K562 (cell line): ENCODE results near the gene AHNAK. TPM values are rescaled to one million over a fixed set of nuclear protein-coding genes. Genes with fewer than 3 reads are reported as not detected.

Experiments used
- ATAC-seq: fragments of 200-7000 bp; cut with Tn5 transposase; 3 replicates; pipeline ENCODE4 v1.9.1; 2020; ENCODE audit warnings: moderate library complexity
- BruUV-seq: library from RNA; stranded (reverse); fragments of 400-500 nt; replicated peaks from 2 replicates; lab custom pipeline; 2021; lab: Mats Ljungman, UMichigan
- CTCF ChIA-PET: fragments of 300-600 bp; formaldehyde crosslinking; extraction: SDS; loops from one replicate; lab custom pipeline; 2021; ENCODE audit warnings: low intra/inter-chr PET ratio; lab: Yijun Ruan, JAX
- POLR2A ChIA-PET: fragments of 300-600, 350-650 bp; sonication (Branson Sonifier 250); formaldehyde crosslinking; extraction: SDS; loops from one replicate; lab custom pipeline; 2021; ENCODE audit warnings: antibody characterized with exemption, inconsistent platforms; lab: Yijun Ruan, JAX
- DNase-seq, 4 experiments: peaks; one replicate each; pipeline versions ENCODE4 v3.0.0 to v3.0.0-alpha.2; 2011 to 2018; ENCODE audit warnings: low spot score in 3 of 4, mixed read lengths in 3 of 4; ENCODE audit errors: extremely low read depth in 1 of 4
- FAIRE-seq: peaks from 2 replicates; lab custom pipeline; 2011; peaks lifted over from hg19 to GRCh38; lab: Jason Lieb, UNC
- H2AFZ ChIP-seq: 2 replicates; pipeline ENCODE4 v1.6.0; 2011; ENCODE audit warnings: low read depth, low read length, control low read depth, inconsistent platforms
- H3K27ac ChIP-seq: fragments of 200-600 bp; 3 replicates; pipeline ENCODE4 v1.8.0; 2011; ENCODE audit warnings: low read depth, mild to moderate bottlenecking, control low read depth, inconsistent platforms, low read length, moderate library complexity, mixed read lengths; ENCODE audit errors: extremely low read depth
- H3K27me3 ChIP-seq, 2 experiments: fragments of 300-600 bp in 1 of 2; 2 replicates in 1 of 2; 3 replicates in 1 of 2; pipeline versions ENCODE4 v1.6.0 to v1.8.0; 2011; ENCODE audit warnings: inconsistent platforms in 2 of 2, low read length in 2 of 2, mild to moderate bottlenecking in 1 of 2, mixed read lengths in 1 of 2, moderate library complexity in 1 of 2; ENCODE audit not compliant: control insufficient read depth in 2 of 2, insufficient read depth in 2 of 2
- H3K36me3 ChIP-seq: fragments of 300-600 bp; 3 replicates; pipeline ENCODE4 v1.8.0; 2011; ENCODE audit warnings: mild to moderate bottlenecking, low read length, inconsistent platforms; ENCODE audit not compliant: control insufficient read depth, insufficient read depth
- H3K4me1 ChIP-seq, 2 experiments: fragments of 200-600 bp in 1 of 2; replicated peaks in 1 of 2; 2 replicates in 1 of 2; 3 replicates in 1 of 2; pipeline versions ENCODE4 v1.5.1 to v1.8.0; 2011; ENCODE audit warnings: inconsistent platforms in 2 of 2, low read length in 2 of 2, mild to moderate bottlenecking in 1 of 2, mixed read lengths in 1 of 2, moderate library complexity in 1 of 2; ENCODE audit not compliant: control insufficient read depth in 2 of 2, insufficient read depth in 2 of 2
- H3K4me2 ChIP-seq: 2 replicates; pipeline ENCODE4 v1.6.1; 2011; ENCODE audit warnings: low read length, control low read depth, inconsistent platforms, mixed read lengths; ENCODE audit not compliant: insufficient read depth
- H3K4me3 ChIP-seq: fragments of 200-600 bp; sonication (generic), shearing (Covaris generic); 2 replicates; pipeline ENCODE4 v1.5.1; 2016; ENCODE audit warnings: control low read depth, inconsistent platforms
- H3K79me2 ChIP-seq: fragments of 200-600 bp; 3 replicates; pipeline ENCODE4 v1.8.0; 2011; ENCODE audit warnings: low read length, inconsistent platforms; ENCODE audit not compliant: control insufficient read depth, insufficient read depth
- H3K9ac ChIP-seq, 2 experiments: 2 replicates each; pipeline versions ENCODE4 v1.6.0 to v1.6.1; 2011; ENCODE audit warnings: low read depth in 2 of 2, low read length in 2 of 2, control low read depth in 1 of 2, inconsistent platforms in 1 of 2, mild to moderate bottlenecking in 1 of 2, mixed read lengths in 1 of 2; ENCODE audit not compliant: insufficient read depth in 1 of 2
- H3K9me1 ChIP-seq: one replicate; pipeline ENCODE4 v1.6.0; 2011; ENCODE audit warnings: inconsistent platforms, mild to moderate bottlenecking, low read length, moderate library complexity; ENCODE audit not compliant: control insufficient read depth, insufficient read depth
- H3K9me3 ChIP-seq: replicated peaks from 2 replicates; pipeline ENCODE4 v1.5.1; 2011; ENCODE audit warnings: low read depth, low read length, inconsistent platforms; ENCODE audit not compliant: control insufficient read depth, insufficient read depth
- H4K20me1 ChIP-seq: replicated peaks from 2 replicates; pipeline ENCODE4 v1.6.1; 2011; ENCODE audit warnings: low read length, inconsistent platforms, mixed read lengths; ENCODE audit not compliant: control insufficient read depth, insufficient read depth
- EGR1 ChIP-seq: fragments of 450-650 bp; conservative IDR thresholded peaks from 2 replicates; pipeline ENCODE4 v1.6.1; 2017; ENCODE audit warnings: mild to moderate bottlenecking
- EP300 ChIP-seq: IDR thresholded peaks from 2 replicates; pipeline ENCODE4 v1.6.1; 2012; ENCODE audit warnings: low read length, improper control_type of control experiment
- NFRKB ChIP-seq: fragments of 450-650 bp; IDR thresholded peaks from 2 replicates; pipeline ENCODE4 v1.6.1; 2016; ENCODE audit warnings: low read depth
- SPI1 ChIP-seq: IDR thresholded peaks from 2 replicates; pipeline ENCODE4 v1.6.1; 2011; ENCODE audit warnings: low read depth, low read length, control low read depth, borderline replicate concordance
- TAF1 ChIP-seq: IDR thresholded peaks from 2 replicates; pipeline ENCODE4 v1.6.1; 2011; ENCODE audit warnings: mild to moderate bottlenecking, low read length, moderate library complexity; ENCODE audit not compliant: insufficient read depth, control insufficient read depth, severe bottlenecking; ENCODE audit errors: extremely low read depth
- ZFX ChIP-seq: sonication (generic); formaldehyde crosslinking; IDR thresholded peaks from 2 replicates; pipeline ENCODE4 v1.8.0; 2022; ENCODE audit warnings: mild to moderate bottlenecking, missing genetic modification reagents, moderate library complexity
- ZNF695 ChIP-seq: fragments of 450-650 bp; formaldehyde crosslinking; IDR thresholded peaks from 2 replicates; pipeline ENCODE4 v1.4.0; 2020; ENCODE audit warnings: mild to moderate bottlenecking, moderate library complexity
- WGBS: fragments of 100-300 bp; shearing (Covaris generic); methylation state at CpG from one replicate; pipeline ENCODE4 v1.1.6; 2016; ENCODE audit warnings: low coverage, mixed read lengths; ENCODE audit not compliant: insufficient coverage; ENCODE audit errors: missing lambda C conversion rate; 5-methylcytosine and 5-hydroxymethylcytosine counted together
- in situ Hi-C: fragments of 300-500 bp; cut with MboI; formaldehyde crosslinking; loops from 4 replicates; pipeline ENCODE4 v1.15.0; 2018; ENCODE audit warnings: inconsistent platforms, mixed read lengths
- intact Hi-C: fragments of 100-400 bp; cut with micrococcal nuclease; formaldehyde crosslinking; loops from 2 replicates; pipeline ENCODE4 v1.14.2; 2022
- polyA plus RNA-seq, 8 experiments: library from polyadenylated mRNA; depleted of rRNA in 4 of 8; stranded (reverse) in 5 of 8; unstranded in 3 of 8; fragments of >200 nt; fragmentation: Nextera tagmentation in 2 of 8; fragmentation: Illumina TruSeq in 1 of 8; extraction: Ambion mirVana in 2 of 8; extraction: Trizol in 1 of 8; gene quantifications; 2 replicates each; pipeline versions ENCODE4 v1.2.1 to v1.2.3, GENCODE V29; 2011 to 2014; ENCODE audit warnings: inconsistent platforms in 1 of 8, missing spikeins in 1 of 8
- total RNA-seq, 7 experiments: library from RNA; depleted of rRNA in 6 of 7; stranded (reverse); fragments of >200 nt in 6 of 7; fragmentation: Illumina TruSeq in 2 of 7; extraction: Trizol in 2 of 7; gene quantifications; 2 replicates each; pipeline versions ENCODE4 v1.2.1 to v1.2.3, GENCODE V29; 2011 to 2021; ENCODE audit warnings: low replicate concordance in 1 of 7
- TF ChIP-seq, protein P1 (sequence below): sonication (generic); formaldehyde crosslinking; IDR thresholded peaks from 2 replicates; pipeline ENCODE4 v1.8.1; 2023; ENCODE audit warnings: mild to moderate bottlenecking, missing genetic modification reagents, moderate library complexity
- TF ChIP-seq, protein P2 (sequence below): sonication (generic); formaldehyde crosslinking; IDR thresholded peaks from 2 replicates; pipeline ENCODE4 v1.8.0; 2022; ENCODE audit warnings: missing genetic modification reagents, mild to moderate bottlenecking, borderline replicate concordance

AHNAK gene
- total and polyA plus RNA-seq, 9 of the 15 experiments (the other 6 are each of a cell fraction or from before 2014, with no cell fraction given), result 1.5 to 89.7 (median 45.0) TPM

DNA sequence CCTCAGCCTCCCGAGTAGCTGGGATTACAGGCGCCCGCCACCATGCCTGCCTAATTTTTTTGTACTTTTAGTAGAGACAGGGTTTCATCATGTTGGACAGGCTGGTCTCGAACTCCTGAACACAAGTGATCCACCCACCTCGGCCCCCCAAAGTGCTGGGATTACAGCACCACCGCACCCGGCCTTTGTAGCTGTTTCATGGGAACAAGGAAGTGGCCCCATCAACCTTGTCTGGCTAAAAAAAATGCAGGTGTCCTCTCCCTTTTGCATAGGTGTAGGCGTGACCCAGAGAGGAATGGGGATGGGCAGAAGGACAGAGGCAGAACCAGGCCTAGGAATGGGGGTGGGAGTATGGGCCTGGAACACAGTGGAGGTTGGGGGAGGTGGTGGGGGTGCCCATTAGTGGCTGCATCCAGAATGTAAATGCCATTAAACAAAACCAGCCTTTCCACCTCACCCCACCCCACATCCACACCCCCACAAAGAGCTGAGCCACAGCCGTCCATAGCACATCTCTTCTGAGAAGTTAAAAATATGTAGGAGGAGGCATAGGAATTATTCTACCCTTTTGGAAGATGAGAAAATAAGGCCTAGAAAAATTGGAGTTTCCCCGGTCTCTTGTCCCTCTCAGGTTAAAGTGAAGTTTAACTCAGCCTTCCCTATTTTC is 150.6 kb downstream of the AHNAK start:
- ATAC-seq (peak; percentile 7), FAIRE-seq (no peak), DNase-seq (peak in 1 of 4 experiments; percentile 25)
- ChIA-PET CTCF (interaction anchor here (0.6 to 3.7 kb wide), 5 partner anchors 15 to 216 kb away, joined by 3 to 48 read pairs (median 4); no protein-coding TSS in a partner anchor), POLR2A (interaction anchor here (0.6 to 2.7 kb wide), 22 partner anchors 10 to 475 kb away, joined by 3 to 9 read pairs (median 3); partner anchors contain the start of genes AHNAK, C11orf98, CSKMT and EEF1G)
- no peaks in the 10 kb centered on the region for H3K79me2 ChIP-seq
- no peaks in the 10 kb centered on the region for H3K9me1 ChIP-seq
- H2AFZ ChIP-seq, result peak overlapping the region; percentile 30; the same call in 1 of the 2 replicates
- peak overlapping the region; percentile 68 for H3K27ac ChIP-seq
- no peak overlapping the region for H3K4me3 ChIP-seq
- no peaks in the 10 kb centered on the region for H3K9me3 ChIP-seq
- no peaks in the 10 kb centered on the region for H3K27me3 ChIP-seq
- H3K4me1 ChIP-seq, result peaks cover 64 to 71% of the 10 kb centered on the region in 2 experiments
- 60% methylated on average over 9 of the region's 10 CpGs for WGBS
- no TSS peak for BruUV-seq
- H3K36me3 ChIP-seq, result no peaks in the 10 kb centered on the region
- H3K9ac ChIP-seq, result peak overlapping the region; percentile 4 to 71; a peak in 2 of 4 replicates
- no peaks in the 10 kb centered on the region for H4K20me1 ChIP-seq
- TF ChIP-seq ZFX (0 out of 2 replicates have a peak, but pooled peaks have one; percentile 1), TAF1 (no peak), NFRKB (0 out of 2 replicates have a peak, but pooled peaks have one; percentile 13), ZNF695 (CRISPR knock-in tag) (no peak), EP300 (no peak), EGR1 (0 out of 2 replicates have a peak, but pooled peaks have one; percentile 14), SPI1 (peak; percentile 25; the same call in 1 of the 2 replicates)
- TF ChIP-seq, protein P1, sequence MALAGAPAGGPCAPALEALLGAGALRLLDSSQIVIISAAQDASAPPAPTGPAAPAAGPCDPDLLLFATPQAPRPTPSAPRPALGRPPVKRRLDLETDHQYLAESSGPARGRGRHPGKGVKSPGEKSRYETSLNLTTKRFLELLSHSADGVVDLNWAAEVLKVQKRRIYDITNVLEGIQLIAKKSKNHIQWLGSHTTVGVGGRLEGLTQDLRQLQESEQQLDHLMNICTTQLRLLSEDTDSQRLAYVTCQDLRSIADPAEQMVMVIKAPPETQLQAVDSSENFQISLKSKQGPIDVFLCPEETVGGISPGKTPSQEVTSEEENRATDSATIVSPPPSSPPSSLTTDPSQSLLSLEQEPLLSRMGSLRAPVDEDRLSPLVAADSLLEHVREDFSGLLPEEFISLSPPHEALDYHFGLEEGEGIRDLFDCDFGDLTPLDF (CRISPR knock-in tag), result no peak
- TF ChIP-seq, protein P2, sequence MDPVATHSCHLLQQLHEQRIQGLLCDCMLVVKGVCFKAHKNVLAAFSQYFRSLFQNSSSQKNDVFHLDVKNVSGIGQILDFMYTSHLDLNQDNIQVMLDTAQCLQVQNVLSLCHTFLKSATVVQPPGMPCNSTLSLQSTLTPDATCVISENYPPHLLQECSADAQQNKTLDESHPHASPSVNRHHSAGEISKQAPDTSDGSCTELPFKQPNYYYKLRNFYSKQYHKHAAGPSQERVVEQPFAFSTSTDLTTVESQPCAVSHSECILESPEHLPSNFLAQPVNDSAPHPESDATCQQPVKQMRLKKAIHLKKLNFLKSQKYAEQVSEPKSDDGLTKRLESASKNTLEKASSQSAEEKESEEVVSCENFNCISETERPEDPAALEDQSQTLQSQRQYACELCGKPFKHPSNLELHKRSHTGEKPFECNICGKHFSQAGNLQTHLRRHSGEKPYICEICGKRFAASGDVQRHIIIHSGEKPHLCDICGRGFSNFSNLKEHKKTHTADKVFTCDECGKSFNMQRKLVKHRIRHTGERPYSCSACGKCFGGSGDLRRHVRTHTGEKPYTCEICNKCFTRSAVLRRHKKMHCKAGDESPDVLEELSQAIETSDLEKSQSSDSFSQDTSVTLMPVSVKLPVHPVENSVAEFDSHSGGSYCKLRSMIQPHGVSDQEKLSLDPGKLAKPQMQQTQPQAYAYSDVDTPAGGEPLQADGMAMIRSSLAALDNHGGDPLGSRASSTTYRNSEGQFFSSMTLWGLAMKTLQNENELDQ (CRISPR knock-in tag), result no peak
- TF ChIP-seq, all 486 proteins: peak for 4
- in situ Hi-C loops (loop anchor here (10.0 to 25.0 kb wide), 3 partner anchors 159 to 616 kb away; partner anchors contain the start of gene SLC22A8), intact Hi-C loops (loop anchor here (1.0 to 10.0 kb wide), 7 partner anchors 29 to 461 kb away; partner anchors contain the start of genes BSCL2, GNG3 and POLR2G)
- peak overlapping the region; percentile 2; the same call in 1 of the 2 replicates for H3K4me2 ChIP-seq
